Osteoblast (primary cell): ENCODE data around the gene G3BP2. TPM values are rescaled to one million over a fixed set of nuclear protein-coding genes. Genes with fewer than 3 reads are reported as not detected.
A peak's percentile ranks its signal among the peaks of the same experiment; 100 is the strongest.
"Not testable (repeated sequence)": the region's sequence is repeated elsewhere in the genome, so short reads cannot be mapped to it uniquely, and the experiment has no call there.

ENCODE experiments used
- DNase-seq: peaks from one replicate; pipeline ENCODE4 v3.0.0; 2011; ENCODE audit warnings: low spot score, mixed read lengths; ENCODE audit not compliant: insufficient read length; ENCODE audit errors: missing footprints
- H2AFZ ChIP-seq: 2 replicates; pipeline ENCODE4 v1.6.0; 2011; ENCODE audit warnings: mild to moderate bottlenecking, low read length
- H3K27ac ChIP-seq: 2 replicates; pipeline ENCODE4 v1.5.1; 2011; ENCODE audit warnings: mild to moderate bottlenecking, low read depth, low read length, moderate library complexity
- H3K27me3 ChIP-seq: 2 replicates; pipeline ENCODE4 v1.6.0; 2012; ENCODE audit warnings: mild to moderate bottlenecking, control low read depth, inconsistent platforms, low read length, moderate library complexity; ENCODE audit not compliant: insufficient read depth
- H3K36me3 ChIP-seq: 2 replicates; pipeline ENCODE4 v1.5.1; 2011; ENCODE audit warnings: mild to moderate bottlenecking, low read length, control low read depth, moderate library complexity; ENCODE audit not compliant: insufficient read depth
- H3K4me1 ChIP-seq: 2 replicates; pipeline ENCODE4 v1.5.1; 2011; ENCODE audit warnings: mild to moderate bottlenecking, low read length, control low read depth, moderate library complexity; ENCODE audit not compliant: insufficient read depth
- H3K4me2 ChIP-seq: 2 replicates; pipeline ENCODE4 v1.6.0; 2011; ENCODE audit warnings: mild to moderate bottlenecking, low read length; ENCODE audit not compliant: insufficient read depth
- H3K4me3 ChIP-seq: fragments of 200-600 bp; sonication (generic); 3 replicates; pipeline ENCODE4 v1.5.1; 2012; ENCODE audit warnings: mild to moderate bottlenecking, low read length, inconsistent platforms; ENCODE audit not compliant: insufficient read depth
- H3K79me2 ChIP-seq: 2 replicates; pipeline ENCODE4 v1.6.0; 2012; ENCODE audit warnings: mild to moderate bottlenecking, low read length, control low read depth, inconsistent platforms; ENCODE audit not compliant: insufficient read depth
- H3K9me3 ChIP-seq: 2 replicates; pipeline ENCODE4 v1.5.1; 2011; ENCODE audit warnings: low read depth, low read length, control low read depth
- H4K20me1 ChIP-seq: 2 replicates; pipeline ENCODE4 v1.6.0; 2012; ENCODE audit warnings: mild to moderate bottlenecking, low read length, control low read depth; ENCODE audit not compliant: insufficient read depth
- total RNA-seq: library from RNA; depleted of rRNA; stranded (reverse); fragments of >200 nt; gene quantifications from 2 replicates; pipeline ENCODE4 v1.2.3, GENCODE V29; 2012
- TF ChIP-seq, protein P1 (sequence below): IDR thresholded peaks from 2 replicates; pipeline ENCODE4 v1.5.1; 2011; ENCODE audit warnings: mild to moderate bottlenecking, low read depth, low read length, moderate library complexity; ENCODE audit errors: extremely low read depth

G3BP2 gene
- total RNA-seq, 1 donor = 171 TPM

DNA sequence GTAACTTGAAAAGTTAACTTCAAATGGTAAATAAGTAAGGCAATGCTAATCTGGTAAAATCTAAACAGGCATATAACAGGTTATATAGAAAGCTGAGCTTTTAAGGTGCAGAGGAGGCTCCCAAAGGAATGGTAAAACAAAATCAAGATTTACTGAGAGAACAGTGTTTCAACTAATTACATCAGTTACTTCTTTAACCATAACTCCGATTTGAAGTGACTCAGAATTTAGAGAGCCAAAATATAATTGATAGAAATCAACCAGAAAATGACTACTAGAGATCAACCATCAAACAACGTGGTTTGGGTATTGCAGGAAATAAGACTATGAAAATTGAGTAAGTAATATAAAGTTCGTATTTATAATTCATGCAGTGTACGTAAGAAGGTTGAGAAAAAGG, 6.9 kb downstream of the G3BP2 start:
- peaks cover 11% of the 10 kb centered on the region for H3K4me1 ChIP-seq
- TF ChIP-seq, protein P1, sequence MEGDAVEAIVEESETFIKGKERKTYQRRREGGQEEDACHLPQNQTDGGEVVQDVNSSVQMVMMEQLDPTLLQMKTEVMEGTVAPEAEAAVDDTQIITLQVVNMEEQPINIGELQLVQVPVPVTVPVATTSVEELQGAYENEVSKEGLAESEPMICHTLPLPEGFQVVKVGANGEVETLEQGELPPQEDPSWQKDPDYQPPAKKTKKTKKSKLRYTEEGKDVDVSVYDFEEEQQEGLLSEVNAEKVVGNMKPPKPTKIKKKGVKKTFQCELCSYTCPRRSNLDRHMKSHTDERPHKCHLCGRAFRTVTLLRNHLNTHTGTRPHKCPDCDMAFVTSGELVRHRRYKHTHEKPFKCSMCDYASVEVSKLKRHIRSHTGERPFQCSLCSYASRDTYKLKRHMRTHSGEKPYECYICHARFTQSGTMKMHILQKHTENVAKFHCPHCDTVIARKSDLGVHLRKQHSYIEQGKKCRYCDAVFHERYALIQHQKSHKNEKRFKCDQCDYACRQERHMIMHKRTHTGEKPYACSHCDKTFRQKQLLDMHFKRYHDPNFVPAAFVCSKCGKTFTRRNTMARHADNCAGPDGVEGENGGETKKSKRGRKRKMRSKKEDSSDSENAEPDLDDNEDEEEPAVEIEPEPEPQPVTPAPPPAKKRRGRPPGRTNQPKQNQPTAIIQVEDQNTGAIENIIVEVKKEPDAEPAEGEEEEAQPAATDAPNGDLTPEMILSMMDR = no peak
- peaks cover 63% of the 10 kb centered on the region for H4K20me1 ChIP-seq
- H3K36me3 ChIP-seq = peaks cover 6% of the 10 kb centered on the region
- DNase-seq = peak; percentile 30
- H3K79me2 ChIP-seq = peaks cover 96% of the 10 kb centered on the region
- no peaks in the 10 kb centered on the region for H3K9me3 ChIP-seq
- peak overlapping the region; percentile 10 for H3K27ac ChIP-seq
- no peak overlapping the region for H2AFZ ChIP-seq
- H3K4me2 ChIP-seq = no peak overlapping the region
- H3K4me3 ChIP-seq = no peak overlapping the region
- no peaks in the 10 kb centered on the region for H3K27me3 ChIP-seq

DNA sequence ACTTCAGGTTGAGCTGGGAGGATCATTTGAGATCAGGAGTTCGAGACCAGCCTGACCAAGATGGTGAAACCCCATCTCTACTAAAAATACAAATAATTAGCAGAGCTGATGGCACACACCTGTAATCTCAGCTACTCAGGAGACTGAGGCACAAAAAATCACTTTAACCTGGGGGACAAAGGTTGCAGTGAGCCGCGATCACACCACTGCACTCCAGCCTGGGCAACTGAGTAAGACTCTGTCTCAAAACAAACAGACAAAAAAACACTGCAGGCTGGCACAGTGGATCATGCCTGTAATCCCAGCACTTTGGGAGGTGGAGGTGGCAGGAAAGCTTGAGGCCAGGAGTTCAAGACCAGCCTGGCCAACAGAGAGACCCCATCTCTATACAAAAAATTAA, 8.6 kb downstream of the G3BP2 start:
- not testable (repeated sequence) for DNase-seq, H3K4me2 ChIP-seq, H3K4me1 ChIP-seq, H3K27ac ChIP-seq, H2AFZ ChIP-seq, H3K36me3 ChIP-seq, H3K9me3 ChIP-seq, H3K27me3 ChIP-seq, H3K4me3 ChIP-seq
- Histone ChIP-seq H3K79me2 (peaks cover 96% of the 10 kb centered on the region), H4K20me1 (peaks cover 52% of the 10 kb centered on the region)

DNA sequence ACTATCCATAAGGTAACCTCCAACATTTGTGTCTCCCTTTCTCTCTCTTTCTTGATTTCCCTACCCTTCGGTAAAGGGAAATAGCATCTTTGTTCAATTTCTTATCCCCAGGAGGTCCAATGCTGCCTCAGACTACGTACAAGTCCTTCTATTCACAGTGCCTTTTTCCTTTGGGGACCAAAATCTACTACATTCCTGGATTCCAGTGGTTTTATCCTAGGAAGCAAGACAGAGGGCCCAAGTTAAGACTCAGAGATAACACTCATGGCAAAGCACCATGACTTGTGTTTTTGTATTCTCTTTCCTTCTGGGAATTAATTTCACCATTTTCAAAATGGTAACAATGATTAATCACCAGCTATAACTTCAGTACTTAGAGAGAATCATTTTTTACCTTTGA, 10.6 kb downstream of the G3BP2 start:
- peaks cover 39% of the 10 kb centered on the region for H4K20me1 ChIP-seq
- H3K36me3 ChIP-seq = peaks cover 20% of the 10 kb centered on the region
- peaks cover 3% of the 10 kb centered on the region for H3K4me1 ChIP-seq
- DNase-seq = no peak
- H3K27me3 ChIP-seq = no peaks in the 10 kb centered on the region
- no peak overlapping the region for H3K4me2 ChIP-seq
- TF ChIP-seq, protein P1 = no peak
- H3K79me2 ChIP-seq = peaks cover 92% of the 10 kb centered on the region
- H3K27ac ChIP-seq = peak overlapping the region; percentile 27
- H3K9me3 ChIP-seq = no peaks in the 10 kb centered on the region
- H3K4me3 ChIP-seq = no peak overlapping the region
- no peak overlapping the region for H2AFZ ChIP-seq

DNA sequence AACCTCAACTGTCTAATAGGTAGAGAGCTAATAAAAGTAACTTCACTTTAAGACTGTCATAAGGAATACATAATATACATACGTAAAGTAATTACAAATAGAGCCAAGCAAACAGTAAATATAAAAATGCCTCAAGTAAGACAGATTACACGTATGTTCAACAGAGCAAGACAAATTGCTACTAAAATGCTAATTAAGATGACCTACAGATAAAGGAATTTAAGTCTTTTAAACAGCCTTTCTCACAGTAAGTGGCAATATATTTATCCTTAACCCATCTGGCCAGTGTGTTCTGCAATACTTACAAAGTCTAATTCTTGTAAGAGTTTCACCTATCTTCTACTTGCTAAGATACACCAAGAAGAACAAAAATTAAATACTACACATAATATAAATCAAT, 12.7 kb downstream of the G3BP2 start:
- Histone ChIP-seq H3K27ac (no peak overlapping the region), H3K79me2 (peaks cover 81% of the 10 kb centered on the region), H3K36me3 (peaks cover 39% of the 10 kb centered on the region), H3K4me3 (no peak overlapping the region), H2AFZ (no peak overlapping the region), H4K20me1 (peaks cover 29% of the 10 kb centered on the region), H3K4me1 (peaks cover 3% of the 10 kb centered on the region), H3K27me3 (no peaks in the 10 kb centered on the region), H3K9me3 (no peaks in the 10 kb centered on the region), H3K4me2 (no peak overlapping the region)
- no peak for DNase-seq
- TF ChIP-seq, protein P1 = no peak
